Astrocyte (in vitro differentiated cells and primary cell): Measurements from ENCODE around the gene SHISA9. TPM values are rescaled to one million over a fixed set of nuclear protein-coding genes. Genes with fewer than 3 reads are reported as not detected.

Experiments used
- DNase-seq: peaks from one replicate; pipeline ENCODE4 v3.0.0-alpha.2; 2010; ENCODE audit warnings: low read depth
- FAIRE-seq: peaks from 2 replicates; lab custom pipeline; 2011; peaks lifted over from hg19 to GRCh38; lab: Jason Lieb, UNC
- H2AFZ ChIP-seq: 2 replicates; pipeline ENCODE4 v1.6.0; 2012; ENCODE audit warnings: low read depth, low read length, inconsistent platforms
- H3K27ac ChIP-seq: 2 replicates; pipeline ENCODE4 v1.5.1; 2011; ENCODE audit warnings: low read depth, low read length, inconsistent platforms
- H3K27me3 ChIP-seq: 2 replicates; pipeline ENCODE4 v1.6.0; 2011; ENCODE audit warnings: low read length, inconsistent platforms; ENCODE audit not compliant: insufficient read depth
- H3K36me3 ChIP-seq: 2 replicates; pipeline ENCODE4 v1.5.1; 2011; ENCODE audit warnings: low read length, inconsistent platforms; ENCODE audit not compliant: insufficient read depth
- H3K4me1 ChIP-seq: 2 replicates; pipeline ENCODE4 v1.5.1; 2011; ENCODE audit warnings: low read length, inconsistent platforms; ENCODE audit not compliant: insufficient read depth
- H3K4me2 ChIP-seq: 2 replicates; pipeline ENCODE4 v1.6.0; 2012; ENCODE audit warnings: low read length, inconsistent platforms
- H3K4me3 ChIP-seq: 2 replicates; pipeline ENCODE4 v1.5.1; 2011; ENCODE audit warnings: low read depth, mild to moderate bottlenecking, low read length, inconsistent platforms; ENCODE audit not compliant: insufficient read depth
- H3K79me2 ChIP-seq: 2 replicates; pipeline ENCODE4 v1.6.0; 2012; ENCODE audit warnings: mild to moderate bottlenecking, low read length, inconsistent platforms; ENCODE audit not compliant: insufficient read depth
- H3K9ac ChIP-seq: 2 replicates; pipeline ENCODE4 v1.6.0; 2012; ENCODE audit warnings: mild to moderate bottlenecking, low read length, inconsistent platforms
- H3K9me3 ChIP-seq: 2 replicates; pipeline ENCODE4 v1.5.1; 2012; ENCODE audit warnings: low read depth, mild to moderate bottlenecking, low read length, inconsistent platforms; ENCODE audit not compliant: insufficient read depth
- H4K20me1 ChIP-seq: 2 replicates; pipeline ENCODE4 v1.6.0; 2012; ENCODE audit warnings: low read length, inconsistent platforms; ENCODE audit not compliant: insufficient read depth
- H3K27ac Mint-ChIP-seq: one replicate; pipeline ENCODE4 v1.8.0; 2021; ENCODE audit warnings: mild to moderate bottlenecking, mixed read lengths; ENCODE audit not compliant: unreplicated experiment
- H3K27me3 Mint-ChIP-seq: one replicate; pipeline ENCODE4 v1.8.0; 2021; ENCODE audit warnings: low read depth, mixed read lengths; ENCODE audit not compliant: unreplicated experiment
- H3K36me3 Mint-ChIP-seq: one replicate; pipeline ENCODE4 v1.8.0; 2021; ENCODE audit warnings: low read depth, mixed read lengths; ENCODE audit not compliant: unreplicated experiment
- H3K4me1 Mint-ChIP-seq: one replicate; pipeline ENCODE4 v1.8.0; 2021; ENCODE audit warnings: low read depth, mixed read lengths; ENCODE audit not compliant: unreplicated experiment
- H3K4me3 Mint-ChIP-seq: one replicate; pipeline ENCODE4 v1.8.0; 2021; ENCODE audit warnings: mild to moderate bottlenecking, moderate library complexity, mixed read lengths; ENCODE audit not compliant: unreplicated experiment
- H3K9me3 Mint-ChIP-seq: one replicate; pipeline ENCODE4 v1.8.0; 2021; ENCODE audit warnings: mild to moderate bottlenecking, mixed read lengths; ENCODE audit not compliant: unreplicated experiment
- CTCF ChIP-seq: IDR thresholded peaks from 2 replicates; pipeline ENCODE4 v1.5.1; 2011; ENCODE audit warnings: low read depth, mild to moderate bottlenecking, inconsistent platforms, low read length, moderate library complexity; ENCODE audit not compliant: insufficient read depth
- EZH2 ChIP-seq: IDR thresholded peaks from 2 replicates; pipeline ENCODE4 v1.6.1; 2012; ENCODE audit warnings: mild to moderate bottlenecking, low read length, inconsistent platforms; ENCODE audit not compliant: insufficient read depth
- total RNA-seq: library from RNA; stranded (reverse); gene quantifications from 2 replicates; pipeline ENCODE4 v1.2.1, GENCODE V29; 2021

The SHISA9 gene
- total RNA-seq, 1 donor from 2014 or later: 73.0 TPM

- Histone ChIP-seq H3K27me3 (no peaks in the 10 kb centered on the region), H3K36me3 (no peaks in the 10 kb centered on the region), H3K9me3 (no peaks in the 10 kb centered on the region), H3K4me1 (no peaks in the 10 kb centered on the region), H2AFZ (no peak overlapping the region), H3K79me2 (no peaks in the 10 kb centered on the region), H3K27ac (no peak overlapping the region), H4K20me1 (no peaks in the 10 kb centered on the region), H3K9ac (no peak overlapping the region), H3K4me2 (no peak overlapping the region), H3K4me3 (no peak overlapping the region)
- TF ChIP-seq CTCF (no peak), EZH2 (no peak)
- Mint-ChIP-seq H3K9me3 (peaks cover 10% of the 10 kb centered on the region), H3K4me1 (peaks cover 12% of the 10 kb centered on the region), H3K36me3 (peaks cover 4% of the 10 kb centered on the region), H3K27me3 (no peaks in the 10 kb centered on the region), H3K27ac (no peak overlapping the region), H3K4me3 (no peak overlapping the region)
- DNase-seq (no peak), FAIRE-seq (no peak)
Observed at GRCh38 chr16:12958366-12958765, 57.0 kb downstream of the SHISA9 start.

DNA sequence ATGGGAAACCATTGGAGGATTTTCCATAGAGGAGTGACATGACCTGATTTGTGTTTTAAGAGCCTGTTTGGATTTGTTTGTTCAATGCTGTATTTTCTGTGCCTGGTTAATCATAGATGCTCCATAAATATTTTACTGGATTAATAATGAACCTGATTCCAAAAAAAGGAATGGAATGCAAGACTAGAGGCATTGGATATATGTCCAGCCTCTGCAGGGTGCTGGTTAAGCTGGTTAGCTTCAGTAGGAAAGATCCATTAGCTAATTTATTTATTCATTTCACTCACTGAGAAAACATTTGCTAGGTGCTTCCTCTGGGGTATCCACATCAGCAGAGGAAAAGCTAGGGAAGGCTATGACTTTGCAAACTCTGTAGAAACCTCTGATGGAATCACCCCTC is 57.7 kb downstream of the SHISA9 start:
- Histone ChIP-seq H3K4me2 (no peak overlapping the region), H2AFZ (no peak overlapping the region), H4K20me1 (no peaks in the 10 kb centered on the region), H3K9me3 (no peaks in the 10 kb centered on the region), H3K4me3 (no peak overlapping the region), H3K27ac (no peak overlapping the region), H3K4me1 (no peaks in the 10 kb centered on the region), H3K36me3 (no peaks in the 10 kb centered on the region), H3K79me2 (no peaks in the 10 kb centered on the region), H3K9ac (no peak overlapping the region), H3K27me3 (no peaks in the 10 kb centered on the region)
- TF ChIP-seq CTCF (no peak), EZH2 (no peak)
- peaks cover 12% of the 10 kb centered on the region for H3K4me1 Mint-ChIP-seq
- FAIRE-seq: no peak
- H3K36me3 Mint-ChIP-seq: peaks cover 4% of the 10 kb centered on the region
- H3K4me3 Mint-ChIP-seq: no peak overlapping the region
- DNase-seq: no peak
- peaks cover 10% of the 10 kb centered on the region for H3K9me3 Mint-ChIP-seq
- H3K27ac Mint-ChIP-seq: no peak overlapping the region
- H3K27me3 Mint-ChIP-seq: no peaks in the 10 kb centered on the region

DNA sequence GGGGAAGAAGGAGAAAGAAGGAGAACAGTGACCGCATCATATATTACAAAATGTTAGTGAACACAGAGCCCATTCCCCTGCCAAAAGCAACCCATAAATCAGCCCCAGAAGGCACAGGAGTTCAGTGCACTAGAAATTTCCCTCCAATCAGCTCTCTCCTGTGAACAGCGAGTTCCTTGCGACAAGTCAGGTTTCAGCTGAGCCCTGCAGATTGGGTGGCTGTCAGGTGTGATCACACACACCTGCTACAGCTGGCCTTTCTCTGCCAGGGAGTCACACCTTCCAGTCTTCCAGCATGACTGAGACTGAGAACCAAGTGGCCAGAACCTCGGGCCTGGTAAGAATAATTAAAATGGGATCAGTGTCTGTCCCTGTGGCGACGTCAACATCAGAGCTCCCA is 60.2 kb downstream of the SHISA9 start:
- no peak for TF ChIP-seq EZH2
- TF ChIP-seq CTCF: no peak
- no peak overlapping the region for H3K4me2 ChIP-seq
- H3K9me3 ChIP-seq: no peaks in the 10 kb centered on the region
- H3K27ac Mint-ChIP-seq: no peak overlapping the region
- H3K27me3 Mint-ChIP-seq: no peaks in the 10 kb centered on the region
- H3K4me1 ChIP-seq: no peaks in the 10 kb centered on the region
- no peak overlapping the region for H2AFZ ChIP-seq
- H3K27ac ChIP-seq: no peak overlapping the region
- H3K4me3 ChIP-seq: no peak overlapping the region
- FAIRE-seq (no peak), DNase-seq (no peak)
- no peaks in the 10 kb centered on the region for H4K20me1 ChIP-seq
- H3K27me3 ChIP-seq: no peaks in the 10 kb centered on the region
- H3K9me3 Mint-ChIP-seq: peaks cover 10% of the 10 kb centered on the region
- H3K4me3 Mint-ChIP-seq: no peak overlapping the region
- no peak overlapping the region for H3K9ac ChIP-seq
- H3K79me2 ChIP-seq: no peaks in the 10 kb centered on the region
- H3K36me3 ChIP-seq: no peaks in the 10 kb centered on the region
- peaks cover 12% of the 10 kb centered on the region for H3K4me1 Mint-ChIP-seq
- H3K36me3 Mint-ChIP-seq: peaks cover 4% of the 10 kb centered on the region
